ENCODE results near the gene UBE4B. TPM values are rescaled to one million over a fixed set of nuclear protein-coding genes. Genes with fewer than 3 reads are reported as not detected.

UBE4B gene
- total and polyA plus RNA-seq, 8 donors, result 38.0 to 54.1 (median 48.3) TPM

- H3K9me3 ChIP-seq, result no peaks in the 10 kb centered on the region
- peaks cover 0 to 68% of the 10 kb centered on the region in 2 donors for H3K36me3 ChIP-seq
- DNase-seq (peak in 2 of 4 donors; percentile 10 to 31), ATAC-seq (peak; percentile 17)
- H3K27ac ChIP-seq, result no peak overlapping the region
- H3K4me1 ChIP-seq, result no peaks in the 10 kb centered on the region
- H3K4me3 ChIP-seq, result no peak overlapping the region
- H3K27me3 ChIP-seq, result no peaks in the 10 kb centered on the region
- no peak for TF ChIP-seq CTCF (IDR thresholded peaks at IDR 0.05)
- intact Hi-C loops (cut with DNase I), result no loop called here
Observed at GRCh38 chr1:10155087-10155712, 122.4 kb downstream of the UBE4B start.

GRCh38 chr1:10160173-10160572, 127.4 kb downstream of the UBE4B start:
- ATAC-seq, result no peak
- peaks cover 0 to 93% of the 10 kb centered on the region in 2 donors for H3K36me3 ChIP-seq

GRCh38 chr1:10160907-10161490, 128.2 kb downstream of the UBE4B start:
- Histone ChIP-seq H3K4me3 (no peak overlapping the region), H3K36me3 (peaks cover 0 to 98% of the 10 kb centered on the region in 2 donors), H3K4me1 (no peaks in the 10 kb centered on the region), H3K27me3 (no peaks in the 10 kb centered on the region), H3K9me3 (no peaks in the 10 kb centered on the region), H3K27ac (no peak overlapping the region)
- DNase-seq (no peak), ATAC-seq (no peak)
- TF ChIP-seq CTCF (IDR thresholded peaks at IDR 0.05), result no peak
- intact Hi-C loops (cut with DNase I), result no loop called here

More at GRCh38 chr1:10160173-10160572, 127.4 kb downstream of the UBE4B start:
- Histone ChIP-seq H3K27ac (no peak overlapping the region), H3K9me3 (no peaks in the 10 kb centered on the region), H3K4me3 (no peak overlapping the region), H3K27me3 (no peaks in the 10 kb centered on the region), H3K4me1 (no peaks in the 10 kb centered on the region)
- no peak for DNase-seq
- intact Hi-C loops (cut with DNase I), result no loop called here
- no peak for TF ChIP-seq CTCF (IDR thresholded peaks at IDR 0.05)

- ATAC-seq (no peak), DNase-seq (no peak)
- Histone ChIP-seq H3K36me3 (peaks cover 0 to 99% of the 10 kb centered on the region in 2 donors), H3K9me3 (no peaks in the 10 kb centered on the region), H3K4me3 (no peak overlapping the region), H3K27ac (no peak overlapping the region), H3K4me1 (no peaks in the 10 kb centered on the region), H3K27me3 (no peaks in the 10 kb centered on the region)
- intact Hi-C loops (cut with DNase I), result no loop called here
- no peak for TF ChIP-seq CTCF (IDR thresholded peaks at IDR 0.05)
Observed at GRCh38 chr1:10161541-10162290, 129.0 kb downstream of the UBE4B start.

- intact Hi-C loops (cut with DNase I), result no loop called here
- Histone ChIP-seq H3K36me3 (peaks cover 0 to 96% of the 10 kb centered on the region in 2 donors), H3K4me3 (no peak overlapping the region), H3K27ac (no peak overlapping the region), H3K9me3 (no peaks in the 10 kb centered on the region), H3K4me1 (no peaks in the 10 kb centered on the region), H3K27me3 (no peaks in the 10 kb centered on the region)
- TF ChIP-seq CTCF (IDR thresholded peaks at IDR 0.05), result no peak
- DNase-seq, result no peak
- ATAC-seq, result no peak
Observed at GRCh38 chr1:10168912-10169514, 136.3 kb downstream of the UBE4B start.
